SJSA1 (cell line): ENCODE measurements around the gene WDR26. TPM values are rescaled to one million over a fixed set of nuclear protein-coding genes. Genes with fewer than 3 reads are reported as not detected.
"Not testable (repeated sequence)": the region's sequence is repeated elsewhere in the genome, so short reads cannot be mapped to it uniquely, and the experiment has no call there.

Experiments used
- DNase-seq, 2 experiments: peaks; one replicate each; pipeline ENCODE4 v3.0.0-alpha.2; 2015 to 2020; ENCODE audit warnings: low spot score in 2 of 2, low read depth in 1 of 2
- H3K27ac ChIP-seq: fragments of 250-450 bp; sonication (Bioruptor Pico); 2 replicates; pipeline ENCODE4 v1.5.1; 2020; ENCODE audit warnings: mild to moderate bottlenecking, moderate library complexity
- H3K27me3 ChIP-seq: fragments of 250-450 bp; sonication (Bioruptor Pico); replicated peaks from 2 replicates; pipeline ENCODE4 v1.5.1; 2020; ENCODE audit warnings: mild to moderate bottlenecking, moderate library complexity
- H3K36me3 ChIP-seq: fragments of 250-450 bp; sonication (Bioruptor Pico); 2 replicates; pipeline ENCODE4 v1.5.1; 2020; ENCODE audit warnings: mild to moderate bottlenecking
- H3K4me1 ChIP-seq: fragments of 250-450 bp; sonication (Bioruptor Pico); replicated peaks from 2 replicates; pipeline ENCODE4 v1.6.1; 2021; ENCODE audit warnings: mild to moderate bottlenecking
- H3K4me3 ChIP-seq: fragments of 250-450 bp; sonication (Bioruptor Pico); 2 replicates; pipeline ENCODE4 v1.5.1; 2020; ENCODE audit warnings: mild to moderate bottlenecking
- H3K9me3 ChIP-seq: fragments of 250-450 bp; sonication (Bioruptor Pico); replicated peaks from 2 replicates; pipeline ENCODE4 v1.5.1; 2020; ENCODE audit warnings: mild to moderate bottlenecking
- total RNA-seq: library from RNA; depleted of rRNA; stranded (reverse); fragments of >200 nt; shearing (Covaris generic); gene quantifications from 2 replicates; pipeline ENCODE4 v1.2.3, GENCODE V29; 2014

Gene WDR26
- total RNA-seq, 1 experiment from 2014 or later, result 37.2 TPM

- Histone ChIP-seq H3K27ac (peak overlapping the region; percentile 23; the same call in 1 of the 2 replicates), H3K4me1 (peaks cover 40% of the 10 kb centered on the region), H3K9me3 (no peaks in the 10 kb centered on the region), H3K4me3 (no peak overlapping the region), H3K36me3 (peaks cover 55% of the 10 kb centered on the region), H3K27me3 (no peaks in the 10 kb centered on the region)
- peak in 1 of 2 experiments; percentile 63 for DNase-seq
Observed at GRCh38 chr1:224430511-224431113, 4.0 kb downstream of the WDR26 start.

GRCh38 chr1:224429616-224430326 lies 4.8 kb downstream of the WDR26 start:
- DNase-seq, result no peak
- Histone ChIP-seq H3K36me3 (peaks cover 63% of the 10 kb centered on the region), H3K27ac (0 out of 2 replicates have a peak overlapping the region, but pooled peaks have one; percentile 23), H3K4me3 (no peak overlapping the region), H3K9me3 (no peaks in the 10 kb centered on the region), H3K27me3 (no peaks in the 10 kb centered on the region), H3K4me1 (peaks cover 35% of the 10 kb centered on the region)

- H3K9me3 ChIP-seq, H3K27me3 ChIP-seq, H3K4me3 ChIP-seq, DNase-seq, H3K27ac ChIP-seq: not testable (repeated sequence)
- peaks cover 74% of the 10 kb centered on the region for H3K36me3 ChIP-seq
- H3K4me1 ChIP-seq, result peaks cover 35% of the 10 kb centered on the region
Observed at GRCh38 chr1:224428713-224429112, 5.9 kb downstream of the WDR26 start.

DNA sequence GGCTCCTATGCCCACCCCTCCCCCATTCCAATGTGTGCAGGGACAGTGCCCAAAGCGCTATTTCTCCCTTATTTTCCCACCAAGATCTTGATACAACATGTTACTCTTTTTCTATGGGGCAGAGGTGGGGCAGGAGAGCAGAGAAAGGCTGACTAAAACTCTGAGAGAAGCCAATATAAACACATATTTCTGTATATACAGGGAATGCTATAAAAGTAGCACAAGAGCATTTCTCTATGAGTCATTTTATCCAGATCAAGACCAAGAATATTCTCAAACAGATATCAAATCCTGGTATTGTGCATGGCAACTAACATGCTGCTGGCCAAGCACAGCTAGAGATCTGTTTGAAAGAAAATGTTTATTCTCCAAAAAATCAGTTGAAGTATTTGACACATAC lies 7.3 kb downstream of the WDR26 start:
- H3K27ac ChIP-seq, result peak overlapping the region; percentile 18; the same call in 1 of the 2 replicates
- peaks cover 78% of the 10 kb centered on the region for H3K36me3 ChIP-seq
- H3K27me3 ChIP-seq, result no peaks in the 10 kb centered on the region
- no peak overlapping the region for H3K4me3 ChIP-seq
- peak; percentile 61 to 76 for DNase-seq
- no peaks in the 10 kb centered on the region for H3K9me3 ChIP-seq
- H3K4me1 ChIP-seq, result peaks cover 29% of the 10 kb centered on the region

- Histone ChIP-seq H3K4me1 (peaks cover 25% of the 10 kb centered on the region), H3K36me3 (peaks cover 80% of the 10 kb centered on the region)
- not testable (repeated sequence) for H3K27ac ChIP-seq, H3K4me3 ChIP-seq, H3K27me3 ChIP-seq, H3K9me3 ChIP-seq, DNase-seq
Observed at GRCh38 chr1:224426869-224427268, 7.7 kb downstream of the WDR26 start.

- Histone ChIP-seq H3K9me3 (no peaks in the 10 kb centered on the region), H3K27me3 (no peaks in the 10 kb centered on the region), H3K4me3 (no peak overlapping the region), H3K36me3 (peaks cover 81% of the 10 kb centered on the region), H3K4me1 (peaks cover 10% of the 10 kb centered on the region), H3K27ac (no peak overlapping the region)
- DNase-seq, result no peak
Observed at GRCh38 chr1:224425279-224425884, 9.2 kb downstream of the WDR26 start.

DNA sequence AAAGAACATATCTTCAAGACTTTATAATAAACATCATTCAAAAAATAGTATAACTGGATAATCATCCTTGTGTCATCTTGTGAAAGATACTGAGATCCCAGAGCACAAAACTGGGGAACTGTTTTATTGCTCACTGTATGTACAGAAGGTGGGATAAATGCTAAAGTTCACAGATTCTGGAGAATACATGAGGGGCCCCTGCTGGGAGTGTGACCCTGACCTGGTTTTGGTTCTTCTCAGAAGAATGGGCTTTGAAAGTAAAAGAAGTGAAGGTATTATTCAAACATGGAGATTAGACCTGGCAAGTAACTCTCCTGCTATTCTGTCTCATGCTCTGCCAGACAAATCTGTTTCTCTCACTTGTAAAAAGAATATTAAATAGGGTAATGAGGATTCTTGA lies 14.5 kb downstream of the WDR26 start:
- H3K4me1 ChIP-seq, result no peaks in the 10 kb centered on the region
- H3K36me3 ChIP-seq, result peaks cover 85% of the 10 kb centered on the region
- H3K4me3 ChIP-seq, result no peak overlapping the region
- H3K27ac ChIP-seq, result no peak overlapping the region
- no peak for DNase-seq
- no peaks in the 10 kb centered on the region for H3K9me3 ChIP-seq
- no peaks in the 10 kb centered on the region for H3K27me3 ChIP-seq

- Histone ChIP-seq H3K27me3 (no peaks in the 10 kb centered on the region), H3K27ac (no peak overlapping the region), H3K9me3 (no peaks in the 10 kb centered on the region), H3K4me1 (peaks cover 10% of the 10 kb centered on the region), H3K4me3 (no peak overlapping the region), H3K36me3 (peaks cover 69% of the 10 kb centered on the region)
- DNase-seq, result peak in 1 of 2 experiments; percentile 19
Observed at GRCh38 chr1:224411766-224412165, 22.8 kb downstream of the WDR26 start.

- Histone ChIP-seq H3K36me3 (peaks cover 85% of the 10 kb centered on the region), H3K27me3 (no peaks in the 10 kb centered on the region), H3K9me3 (no peaks in the 10 kb centered on the region), H3K4me3 (no peak overlapping the region), H3K27ac (no peak overlapping the region), H3K4me1 (peaks cover 21% of the 10 kb centered on the region)
- no peak for DNase-seq
Observed at GRCh38 chr1:224408294-224408590, 26.4 kb downstream of the WDR26 start.

DNA sequence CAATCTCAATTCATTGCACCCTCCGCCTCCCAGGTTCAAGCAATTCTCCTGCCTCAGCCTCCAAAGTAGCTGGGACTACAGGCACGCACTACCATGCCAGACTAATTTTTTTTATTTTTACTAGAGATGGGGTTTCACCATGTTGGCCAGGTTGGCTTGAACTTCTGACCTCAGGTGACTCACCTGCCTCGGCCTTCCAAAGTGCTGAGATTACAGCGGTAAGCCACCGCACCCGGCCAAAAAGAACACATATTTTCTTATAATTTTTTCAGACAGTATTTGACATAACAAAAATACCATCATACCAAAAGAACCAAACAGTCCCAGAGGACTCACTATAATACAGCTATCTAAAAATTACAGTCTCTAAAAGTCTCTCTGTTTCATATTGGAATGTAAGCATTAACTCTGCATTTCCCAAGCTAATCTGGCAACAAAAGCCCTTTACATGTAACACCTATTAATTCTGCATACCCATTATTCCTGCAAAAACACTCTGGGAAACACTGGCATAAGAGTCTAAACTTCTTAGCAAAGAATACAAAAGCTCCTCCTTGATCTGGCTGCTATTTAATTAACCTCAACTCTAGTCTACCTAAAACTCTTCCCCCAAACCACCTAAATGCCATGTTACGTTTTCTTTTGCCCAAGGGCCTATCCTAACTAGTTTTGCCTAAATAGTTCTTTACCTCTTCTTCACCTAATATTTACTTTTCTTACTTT lies 26.9 kb downstream of the WDR26 start:
- no peaks in the 10 kb centered on the region for H3K9me3 ChIP-seq
- peaks cover 83% of the 10 kb centered on the region for H3K36me3 ChIP-seq
- H3K27me3 ChIP-seq, result no peaks in the 10 kb centered on the region
- DNase-seq, result no peak
- no peak overlapping the region for H3K27ac ChIP-seq
- H3K4me1 ChIP-seq, result peaks cover 21% of the 10 kb centered on the region
- no peak overlapping the region for H3K4me3 ChIP-seq

DNA sequence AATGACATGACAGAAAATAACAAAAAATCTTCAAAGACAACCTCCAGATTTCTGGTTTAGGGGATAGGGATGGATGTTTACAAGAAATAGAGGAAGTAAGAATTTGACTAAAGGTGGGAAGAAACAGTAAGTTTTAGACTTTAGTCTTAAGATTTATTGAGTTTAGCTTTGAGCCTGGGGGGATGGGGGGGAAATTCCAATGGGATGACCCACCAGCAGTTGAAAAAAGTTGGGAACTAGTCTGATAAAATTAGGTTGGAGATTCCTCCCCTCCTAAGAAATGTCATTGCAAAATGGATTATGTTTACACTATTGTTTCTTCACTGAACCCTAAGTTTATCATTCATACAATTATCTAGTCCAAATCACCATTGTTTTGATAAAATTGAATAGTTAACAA lies 28.4 kb downstream of the WDR26 start:
- Histone ChIP-seq H3K4me3 (no peak overlapping the region), H3K27ac (no peak overlapping the region), H3K27me3 (no peaks in the 10 kb centered on the region), H3K4me1 (peaks cover 12% of the 10 kb centered on the region), H3K9me3 (no peaks in the 10 kb centered on the region), H3K36me3 (peaks cover 82% of the 10 kb centered on the region)
- DNase-seq, result peak in 1 of 2 experiments; percentile 34

- peaks cover 82% of the 10 kb centered on the region for H3K36me3 ChIP-seq
- no peak overlapping the region for H3K4me3 ChIP-seq
- H3K4me1 ChIP-seq, result peaks cover 12% of the 10 kb centered on the region
- H3K9me3 ChIP-seq, result no peaks in the 10 kb centered on the region
- H3K27me3 ChIP-seq, result no peaks in the 10 kb centered on the region
- DNase-seq, result no peak
- H3K27ac ChIP-seq, result no peak overlapping the region
Observed at GRCh38 chr1:224405604-224405970, 29.0 kb downstream of the WDR26 start.

- no peak for DNase-seq
- H3K27me3 ChIP-seq, result no peaks in the 10 kb centered on the region
- no peak overlapping the region for H3K27ac ChIP-seq
- peaks cover 12% of the 10 kb centered on the region for H3K4me1 ChIP-seq
- no peak overlapping the region for H3K4me3 ChIP-seq
- H3K36me3 ChIP-seq, result peaks cover 82% of the 10 kb centered on the region
- H3K9me3 ChIP-seq, result no peaks in the 10 kb centered on the region
Observed at GRCh38 chr1:224404916-224405603, 29.5 kb downstream of the WDR26 start.
